Measurements from ENCODE around the gene CBR4.

The CBR4 gene

DNA sequence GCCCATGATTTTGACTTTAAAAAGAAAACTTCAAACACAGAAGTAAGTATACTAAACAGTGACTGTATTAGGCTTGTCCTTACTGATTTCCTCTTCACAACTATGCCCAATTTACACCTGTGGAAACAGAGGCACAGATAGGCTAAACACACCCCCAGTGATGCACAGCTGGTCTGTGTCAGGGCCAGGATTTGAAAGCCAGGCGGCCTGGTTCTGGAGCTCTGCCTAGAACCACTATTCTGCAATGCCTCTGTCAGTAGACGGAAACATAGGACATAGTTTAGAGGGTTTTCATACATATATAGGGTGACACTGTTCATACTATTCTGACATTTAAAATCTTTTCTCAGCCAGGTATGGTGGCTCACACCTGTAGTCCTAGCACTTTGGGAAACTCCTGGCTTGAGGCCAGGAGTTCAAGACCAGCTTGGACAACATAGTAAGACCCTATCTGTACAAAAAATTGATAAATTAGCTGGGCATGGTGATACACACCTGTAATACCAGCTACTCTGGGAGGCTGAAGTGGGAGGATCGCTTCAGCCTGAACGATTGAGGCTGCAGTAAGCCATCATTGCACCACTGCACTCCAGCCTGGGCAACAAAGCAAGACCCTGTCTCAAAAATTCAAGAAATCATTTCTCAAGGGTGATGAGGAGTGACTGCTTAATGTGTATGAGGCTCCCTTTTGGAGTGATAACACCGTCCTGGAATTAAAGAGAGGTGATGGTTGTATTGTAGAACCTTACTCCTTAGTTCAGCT, 23.0 kb upstream of the CBR4 start:
- DNase-seq = no peak

DNA sequence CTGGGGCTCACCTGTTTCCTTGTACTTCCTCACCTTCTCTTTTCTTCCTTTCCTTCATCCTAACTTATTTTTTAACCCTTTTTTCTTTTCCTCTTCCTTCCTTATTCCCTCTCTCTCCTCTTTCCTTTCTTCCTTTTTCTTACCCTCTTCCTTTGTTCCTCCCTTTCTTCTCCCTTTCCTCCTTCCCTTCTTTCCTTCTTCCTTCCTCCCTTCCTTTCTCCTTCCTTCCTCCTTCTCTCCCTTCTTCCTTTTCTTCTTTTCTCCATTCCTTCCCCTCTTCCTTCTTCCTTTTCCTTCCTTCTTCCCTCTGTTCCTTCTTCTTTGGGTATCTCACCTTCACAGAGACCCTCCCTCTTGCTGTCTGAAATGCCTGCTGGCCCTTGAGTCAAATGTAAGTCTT, 22.1 kb upstream of the CBR4 start:
- DNase-seq = no peak

DNA sequence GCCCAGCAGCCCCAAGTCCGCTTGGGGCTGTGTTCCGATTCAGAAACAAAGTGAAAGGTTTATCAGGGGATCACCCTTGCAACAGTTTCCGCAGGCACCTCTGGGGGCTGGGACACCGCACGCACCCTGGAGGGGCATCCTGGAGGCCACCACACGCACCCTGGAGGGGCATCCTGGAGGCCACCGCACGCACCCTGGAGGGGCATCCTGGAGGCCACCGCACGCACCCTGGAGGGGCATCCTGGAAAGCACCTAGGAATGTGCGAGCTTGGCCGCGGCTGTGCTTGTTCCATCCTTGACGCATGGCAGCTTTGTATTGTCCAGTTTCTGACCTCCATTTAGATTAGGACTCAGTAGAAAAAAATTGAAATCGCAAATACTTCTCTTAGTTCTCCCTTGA, 21.3 kb upstream of the CBR4 start:
- no peak for DNase-seq

DNA sequence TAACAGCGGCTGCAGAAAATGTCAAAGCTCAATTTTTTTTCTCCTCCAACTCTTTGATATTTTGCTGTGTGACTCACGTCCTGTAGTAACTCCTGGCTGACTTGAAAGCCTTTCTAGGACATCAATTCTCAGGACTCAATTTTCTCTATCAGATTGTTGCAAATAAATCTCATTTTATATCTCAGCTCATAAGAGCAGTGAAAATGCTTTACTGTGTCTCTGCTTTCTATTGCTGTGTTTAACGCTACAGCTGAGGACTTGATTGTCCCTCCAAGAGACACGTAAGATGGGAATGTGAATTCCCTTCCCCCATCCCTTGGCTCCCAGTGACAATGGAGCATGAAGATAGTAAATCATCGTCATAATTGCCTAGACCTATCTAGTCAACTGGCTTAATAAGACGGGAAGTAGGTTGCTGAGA, 20.5 kb upstream of the CBR4 start:
- no peak for DNase-seq

DNA sequence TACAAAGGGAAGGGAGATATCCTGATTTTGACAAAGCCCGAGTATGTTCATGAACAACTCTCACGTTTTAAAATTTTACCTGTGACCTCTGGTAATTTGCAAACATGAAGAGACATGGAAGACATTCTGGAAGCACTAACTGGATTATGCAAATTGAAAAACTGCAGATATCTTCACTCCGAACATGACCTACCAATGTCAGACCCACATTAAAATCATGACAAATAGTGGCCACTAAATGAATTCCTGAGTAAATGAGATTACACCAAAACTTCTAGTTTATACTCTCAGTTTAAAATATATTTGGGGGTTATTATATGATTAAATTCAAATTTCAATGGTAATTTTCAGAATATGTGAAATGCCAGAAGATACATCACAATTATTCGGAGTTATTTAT, 19.9 kb upstream of the CBR4 start:
- no peak for DNase-seq

DNA sequence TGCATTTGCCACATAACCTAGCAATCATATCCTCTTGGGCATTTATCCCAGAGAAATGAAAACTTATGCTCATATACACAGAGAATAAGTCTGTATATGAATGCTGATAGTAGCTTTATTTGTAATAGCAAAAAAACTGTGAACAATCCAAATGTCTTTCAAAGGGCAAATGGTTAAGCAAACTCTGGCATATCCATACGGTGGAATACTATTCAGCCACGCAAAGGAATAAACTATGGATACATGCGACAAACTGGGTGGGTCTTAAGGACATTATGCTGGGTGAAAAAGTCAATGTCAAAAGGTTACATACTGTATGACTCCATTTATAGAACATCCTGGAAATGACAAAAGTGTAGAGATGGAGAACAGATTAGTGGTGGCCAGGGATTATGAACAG, 17.6 kb upstream of the CBR4 start:
- DNase-seq = no peak

DNA sequence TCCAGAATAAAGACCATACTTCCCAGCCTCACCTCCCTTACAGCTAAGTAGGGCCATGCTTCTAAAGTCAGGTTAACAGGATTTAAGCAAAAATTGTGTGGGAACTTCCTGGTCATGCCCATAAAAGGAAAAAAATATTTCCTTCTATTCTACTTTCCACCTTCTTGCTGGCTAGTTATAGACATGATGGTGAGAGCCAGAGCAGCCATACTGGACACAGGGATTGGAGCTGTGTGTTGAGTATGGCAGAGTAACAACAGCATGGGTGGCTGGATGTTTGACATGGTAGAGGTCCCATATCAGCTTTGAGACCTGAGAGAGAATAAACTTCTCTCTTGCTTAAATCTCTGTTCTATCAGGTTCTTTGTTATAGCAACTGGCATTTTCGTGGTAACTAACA, 15.1 kb upstream of the CBR4 start:
- no peak for DNase-seq

DNA sequence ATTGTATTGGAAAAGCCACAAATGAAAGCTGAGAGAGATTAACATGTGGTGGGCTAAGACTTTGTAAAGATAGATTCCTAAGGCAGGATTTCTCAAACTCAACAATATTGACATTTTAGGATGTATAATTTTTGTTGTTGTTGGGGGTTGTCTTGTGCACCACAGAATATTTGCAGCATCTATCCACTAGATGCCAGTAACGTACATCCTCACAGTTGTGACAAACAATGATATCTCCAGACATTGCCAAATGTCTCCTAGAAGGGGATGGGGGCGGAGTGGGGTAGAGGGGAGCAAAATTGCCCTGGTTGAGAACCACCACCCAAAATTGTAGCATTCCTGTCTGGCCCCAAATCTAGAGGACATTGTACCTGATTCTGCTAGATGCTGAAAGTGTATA, 14.7 kb upstream of the CBR4 start:
- peak; percentile 12 for DNase-seq

DNA sequence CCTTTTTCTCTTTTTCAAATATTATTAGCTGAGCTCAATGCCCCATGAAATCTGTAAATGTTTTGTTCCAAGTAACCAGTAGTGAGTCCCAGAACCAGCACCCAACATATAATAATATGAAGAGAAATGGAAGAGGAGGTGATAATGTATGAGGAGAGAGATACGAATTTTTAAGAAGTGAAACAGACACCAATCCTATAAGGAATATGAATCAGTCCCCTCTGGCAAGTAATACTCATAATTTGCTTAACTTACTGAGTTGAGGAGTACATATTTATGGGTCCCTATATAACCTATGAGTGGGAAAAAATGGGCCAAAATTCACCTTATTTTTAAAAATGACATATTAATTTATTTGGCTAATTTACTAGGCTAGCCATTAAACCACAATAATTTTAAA, 8.4 kb upstream of the CBR4 start:
- no peak for DNase-seq

DNA sequence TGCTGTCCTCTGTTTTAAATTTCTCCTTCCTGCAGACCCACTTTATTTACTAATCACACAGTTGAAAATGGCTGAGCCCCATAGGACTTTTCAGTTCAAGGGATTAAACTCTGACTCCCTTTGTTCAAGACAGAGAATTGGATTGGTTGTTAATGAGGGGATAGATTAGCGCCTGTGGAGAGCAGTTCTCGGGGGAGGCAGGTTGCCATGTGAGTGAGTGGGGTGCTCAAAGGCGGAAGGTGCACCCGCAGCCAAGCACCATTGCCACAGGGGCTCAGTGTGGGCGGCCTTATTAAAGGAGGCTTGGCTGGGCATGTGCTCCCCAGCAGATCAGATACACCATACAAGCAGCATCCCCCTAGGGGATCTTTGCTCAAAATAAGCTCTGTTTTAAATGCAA, 7.9 kb upstream of the CBR4 start:
- DNase-seq = no peak

DNA sequence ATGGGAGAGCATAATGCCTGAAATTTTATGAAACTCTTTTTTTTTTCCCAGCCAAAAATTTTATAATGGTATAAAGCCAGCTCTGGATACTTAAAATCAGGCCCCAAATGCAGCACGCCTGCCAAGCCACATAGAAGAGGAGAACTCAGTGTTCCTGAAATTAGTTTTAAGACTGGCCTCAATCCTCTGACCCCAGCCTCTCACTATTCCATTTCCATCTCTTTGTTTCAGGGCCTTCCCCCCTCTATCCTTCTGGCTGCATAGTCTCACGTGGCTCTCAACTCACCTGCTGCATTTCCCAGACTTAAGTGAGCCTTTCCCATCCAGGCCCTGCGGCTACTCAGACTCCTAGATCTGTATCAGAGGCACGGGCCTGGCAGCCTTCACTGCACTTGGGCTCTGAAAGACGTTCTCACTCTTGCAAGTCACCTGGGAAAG, 5.2 kb upstream of the CBR4 start:
- DNase-seq = no peak

DNA sequence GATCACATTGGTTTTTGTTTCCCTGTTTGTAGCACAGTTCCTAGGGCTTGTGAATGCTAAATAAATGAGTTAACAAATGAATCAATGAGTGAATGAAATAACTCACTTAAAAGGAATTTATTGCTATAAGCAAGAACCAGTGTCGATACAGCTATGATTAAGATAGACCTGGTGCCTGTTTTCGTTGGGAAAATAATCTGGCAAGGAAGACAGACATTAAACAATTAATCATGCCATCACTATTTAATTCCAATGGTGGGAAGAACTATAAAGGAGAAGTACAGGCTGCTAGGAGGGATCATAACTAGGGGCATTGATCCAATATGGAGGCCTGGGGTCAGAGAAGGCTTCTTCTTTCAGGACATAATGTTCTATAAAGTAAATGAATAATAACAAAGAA, 4.5 kb upstream of the CBR4 start:
- no peak for DNase-seq

DNA sequence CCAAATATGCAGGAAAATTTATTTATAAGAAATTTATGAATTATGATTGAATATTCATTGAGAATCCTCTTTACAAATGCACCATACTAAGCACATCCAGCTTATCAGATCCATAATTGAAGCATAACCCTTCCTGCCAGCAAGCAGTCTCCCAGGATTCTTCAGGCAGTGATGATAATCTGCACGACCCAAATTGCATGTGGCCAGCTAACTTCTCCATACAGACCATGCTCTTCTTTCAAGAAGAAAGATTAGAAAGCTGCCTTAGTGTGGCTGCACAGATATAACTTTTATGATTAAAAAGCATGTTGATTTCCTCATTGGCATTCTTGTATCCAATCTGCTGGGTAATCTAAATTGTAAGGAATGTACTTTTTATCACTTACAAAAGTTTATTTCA, 3.3 kb upstream of the CBR4 start:
- DNase-seq = no peak

DNA sequence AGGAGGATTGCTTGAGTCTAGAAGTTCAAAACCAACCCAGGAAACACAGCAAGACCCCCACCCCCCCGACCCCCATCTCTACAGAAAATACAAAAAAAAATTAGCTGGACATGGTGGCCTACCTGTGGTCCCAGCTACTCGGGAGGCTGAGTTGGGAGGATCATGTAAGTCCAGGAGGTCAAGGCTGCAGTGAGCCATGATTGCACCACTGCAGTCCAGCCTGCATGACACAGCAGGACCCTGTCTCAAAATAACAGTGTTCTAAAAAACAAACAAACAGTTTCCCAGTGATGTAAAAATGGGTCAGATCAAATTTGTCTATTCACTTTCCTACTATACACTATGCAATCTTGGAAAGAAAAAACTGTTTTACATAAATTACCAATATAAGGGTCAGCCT, 2.0 kb upstream of the CBR4 start:
- no peak for DNase-seq

DNA sequence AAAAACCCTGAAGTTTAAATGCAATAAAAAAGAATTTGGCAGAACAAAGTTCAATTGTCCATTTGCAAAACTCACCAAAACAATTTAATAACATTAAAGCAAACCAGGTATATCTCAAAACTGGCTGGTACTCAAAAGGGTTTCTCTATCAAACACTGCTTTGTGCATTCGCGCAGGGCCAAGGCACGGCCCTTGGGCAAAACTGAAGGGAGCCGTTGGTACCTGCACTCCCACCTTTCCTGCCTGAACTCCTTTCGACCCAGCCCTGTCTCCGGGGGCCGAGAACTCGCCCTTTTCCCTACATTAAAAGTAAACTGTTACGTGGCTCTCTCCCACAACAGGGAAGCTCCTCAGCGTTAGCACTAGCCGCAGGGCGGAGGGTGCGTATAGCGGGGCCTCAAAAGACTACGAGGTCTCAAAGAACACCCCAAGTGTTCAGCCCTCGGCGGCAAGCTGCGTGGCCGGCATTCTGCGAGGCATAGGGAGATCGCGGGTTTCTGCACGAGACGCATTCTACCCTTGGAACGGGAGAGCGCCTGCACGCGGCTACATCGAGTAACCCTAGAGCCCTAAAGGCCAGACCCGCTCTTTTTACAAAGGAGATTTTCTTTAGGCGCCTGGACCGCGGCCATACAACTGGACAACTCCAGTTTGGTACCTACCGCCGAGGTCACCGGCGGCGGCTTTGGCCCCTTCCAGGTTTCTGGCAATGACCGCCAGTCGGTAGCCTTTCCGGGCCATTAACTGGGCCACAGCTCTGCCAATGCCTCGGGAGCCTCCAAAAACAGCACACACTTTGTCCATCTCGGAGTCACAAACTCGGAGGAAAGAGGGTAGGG, 550 bp downstream of the CBR4 start:
- DNase-seq = peak; percentile 68

DNA sequence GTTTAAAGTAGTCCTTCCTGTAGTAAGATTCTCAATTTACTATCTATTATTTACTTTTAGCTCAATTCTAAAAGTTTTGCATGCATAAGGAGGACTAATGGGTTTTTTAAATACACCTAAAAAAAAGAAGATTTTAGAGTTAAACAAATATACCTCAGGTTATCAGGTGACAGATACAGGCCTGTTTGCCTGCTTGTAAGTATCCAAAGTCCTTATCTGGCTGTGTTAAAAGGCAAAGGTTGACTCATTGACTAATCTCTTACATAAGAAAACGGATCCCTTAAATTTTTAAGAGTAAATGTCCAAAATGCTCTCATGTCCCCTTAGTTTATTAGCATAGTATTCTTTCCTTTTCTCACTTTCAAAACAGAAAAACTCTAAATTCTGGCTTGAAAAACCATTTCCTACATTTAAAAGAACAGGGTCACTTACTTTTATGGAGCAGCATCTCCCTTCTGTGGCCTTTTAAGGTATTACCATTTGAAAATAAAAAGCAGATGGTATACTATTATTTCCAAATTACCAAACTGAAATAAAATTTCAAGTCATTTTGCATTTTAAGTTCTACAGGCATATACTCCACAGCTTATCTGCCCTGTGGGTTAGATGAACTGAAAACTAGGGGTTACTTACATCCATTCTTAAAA, 4.5 kb downstream of the CBR4 start:
- no peak for DNase-seq

DNA sequence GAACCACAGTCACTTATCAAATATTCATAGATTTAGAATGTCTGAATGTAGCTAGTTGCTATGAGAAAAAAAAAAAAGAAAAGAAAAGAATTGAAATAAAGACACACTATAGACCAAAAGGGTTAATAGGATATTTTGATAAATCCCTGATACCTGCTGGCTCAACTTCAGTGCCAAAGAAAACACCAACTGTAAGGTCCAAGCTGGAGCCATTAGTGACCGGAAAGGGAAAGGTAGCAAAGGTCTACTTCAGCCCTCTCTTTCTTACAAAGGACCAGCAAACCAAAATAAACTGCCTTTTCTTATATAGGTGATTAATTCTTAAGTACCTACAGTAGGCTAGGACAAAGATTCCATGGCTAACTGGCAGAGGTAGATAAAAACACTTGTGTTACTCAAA, 9.7 kb downstream of the CBR4 start:
- no peak for DNase-seq

DNA sequence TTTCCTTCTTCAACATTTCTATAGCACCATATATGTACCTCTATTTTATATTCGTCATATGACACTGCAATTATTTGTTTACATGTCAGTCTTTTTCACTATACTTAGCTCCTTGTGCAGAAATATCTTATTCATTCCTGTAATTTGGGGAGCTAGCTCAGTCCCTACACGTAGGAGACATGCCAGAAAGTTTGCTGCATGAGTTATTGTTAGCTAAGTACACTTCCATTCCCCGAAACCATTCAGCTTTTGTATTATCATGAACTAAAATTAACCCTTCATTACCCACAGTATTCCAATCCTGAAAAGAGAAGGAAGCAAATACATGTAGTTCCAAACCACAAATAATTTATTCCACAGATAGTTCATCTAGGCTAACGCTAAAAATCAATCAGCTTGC, 10.2 kb downstream of the CBR4 start:
- no peak for DNase-seq

DNA sequence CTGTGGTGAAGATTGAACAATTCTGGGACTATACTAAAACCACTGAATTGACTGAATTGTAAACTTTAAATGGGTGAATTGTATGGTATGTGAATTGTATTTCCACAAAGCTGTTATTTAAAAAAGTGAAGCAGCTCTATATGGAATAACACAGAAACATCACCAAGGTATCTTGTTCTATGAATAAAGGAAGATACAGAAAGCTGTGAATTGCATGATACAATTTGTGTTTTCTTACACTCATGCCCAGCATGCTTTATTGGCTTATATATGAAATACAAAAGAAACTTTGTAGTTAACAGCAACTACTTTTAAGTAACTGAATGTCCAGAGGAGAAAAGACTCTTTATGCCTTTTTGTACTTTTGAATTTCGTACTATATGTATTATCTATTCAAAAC, 11.5 kb downstream of the CBR4 start:
- DNase-seq = no peak

DNA sequence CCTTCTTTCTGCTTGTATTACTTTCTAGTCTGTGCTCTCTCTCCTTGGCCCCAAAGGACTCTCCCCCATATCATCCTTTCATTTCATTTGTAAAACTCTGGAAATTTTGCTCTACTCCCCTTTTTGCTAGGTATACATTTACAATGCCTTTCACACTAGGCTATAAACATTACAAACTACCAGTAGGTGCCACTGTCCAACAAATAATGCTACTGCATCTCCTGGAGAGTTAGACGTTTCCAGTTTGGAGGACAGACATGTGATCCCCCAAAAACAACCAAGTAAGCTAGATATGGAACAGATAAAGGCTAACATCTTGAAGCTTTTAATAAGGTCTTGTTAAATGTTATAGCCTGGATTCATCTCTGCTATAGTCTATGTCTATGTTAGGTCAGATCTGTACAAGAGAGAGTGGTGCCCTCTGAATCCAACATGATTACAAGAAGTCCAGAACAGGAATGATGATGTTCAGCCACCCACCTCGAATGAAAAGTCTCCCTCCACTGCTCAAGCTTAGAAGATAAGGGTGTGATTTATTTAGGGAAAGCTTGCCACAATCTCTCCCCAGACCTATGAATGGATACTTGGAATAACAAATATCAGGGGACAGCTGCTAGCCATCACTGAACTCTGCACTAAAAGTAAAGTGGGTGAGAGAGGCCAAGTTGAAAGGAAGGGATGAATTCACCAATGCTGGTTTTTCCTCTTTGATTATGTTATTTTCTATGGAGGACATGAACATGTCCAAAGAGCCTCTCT, 14.3 kb downstream of the CBR4 start:
- no peak for DNase-seq

DNA sequence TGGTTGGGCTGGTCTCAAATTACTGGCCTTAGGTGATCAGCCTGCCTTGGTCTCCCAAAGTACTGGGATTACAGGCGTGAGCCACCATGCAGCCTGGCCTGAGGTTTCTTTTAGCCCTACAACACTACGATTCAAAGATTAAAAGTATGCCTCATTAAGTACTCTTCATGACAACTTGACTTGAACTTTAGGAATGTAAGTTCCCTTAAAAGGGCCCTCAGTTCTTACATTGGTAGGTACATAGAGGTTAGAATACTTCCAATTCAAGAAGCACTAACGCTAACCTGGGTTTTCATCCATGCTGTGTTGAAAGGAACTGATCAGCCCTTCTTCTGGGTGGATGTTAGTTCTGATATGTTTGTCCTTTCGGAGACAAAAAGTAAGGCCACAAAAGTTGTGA, 15.1 kb downstream of the CBR4 start:
- no peak for DNase-seq

DNA sequence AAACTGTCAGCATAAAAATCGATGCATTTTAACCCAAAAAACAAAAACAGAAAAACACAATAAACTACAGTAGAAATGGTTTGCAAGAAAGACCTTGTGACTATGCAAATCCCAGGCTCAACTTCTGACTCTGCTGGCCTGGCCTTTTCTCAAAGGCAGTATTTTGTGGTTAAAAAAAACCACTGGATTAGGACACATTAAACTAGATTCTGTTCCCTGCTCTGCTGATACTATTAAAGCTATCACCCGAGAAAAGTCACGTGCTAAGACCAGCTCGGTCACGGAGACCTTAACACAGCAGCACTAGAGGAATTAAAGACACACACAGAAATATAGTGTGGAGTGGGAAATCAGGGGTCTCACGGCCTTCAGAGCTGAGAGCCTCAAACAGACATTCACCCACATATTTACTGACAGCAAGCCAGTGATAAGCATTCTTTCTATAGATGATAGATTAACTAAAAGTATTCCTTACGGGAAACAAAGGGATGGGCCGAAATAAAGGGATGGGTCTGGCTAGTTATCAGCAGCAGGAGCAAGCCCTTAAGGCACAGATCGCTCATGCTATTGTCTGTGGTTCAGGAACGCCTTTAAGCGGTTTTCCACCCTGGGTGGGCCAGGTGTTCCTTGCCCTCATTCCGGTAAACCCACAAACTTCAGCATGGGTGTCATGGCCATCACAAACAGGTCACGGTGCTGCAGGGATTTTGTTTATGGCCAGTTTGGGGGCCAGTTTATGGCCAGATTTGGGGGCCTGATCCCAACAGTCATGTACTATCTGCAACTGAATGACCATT, 16.1 kb downstream of the CBR4 start:
- no peak for DNase-seq

Data from NCI-H1092 treated with DMSO at 0.1 percent for 48 hours (cell line).